HEK293 (cell line): Measurements from ENCODE around the gene ZNF597.

Source experiments
- CTCF ChIA-PET: fragments of 350-600 bp; formaldehyde crosslinking; extraction: SDS; loops from one replicate; lab custom pipeline; 2021; ENCODE audit warnings: antibody characterized with exemption; lab: Yijun Ruan, JAX
- POLR2A ChIA-PET: fragments of 300-600 bp; formaldehyde crosslinking; extraction: SDS; loops from one replicate; lab custom pipeline; 2020; ENCODE audit warnings: antibody characterized with exemption, inconsistent platforms; lab: Yijun Ruan, JAX
- H3K27ac ChIP-seq: fragments of 200-500 bp; sonication (Bioruptor generic); 2 replicates; pipeline ENCODE4 v1.5.1; 2014; ENCODE audit warnings: low read depth, low read length, control low read depth, inconsistent platforms; ENCODE audit errors: extremely low read depth
- H3K36me3 ChIP-seq, 2 experiments: fragments of 200-500 bp in 1 of 2; sonication (Bioruptor generic) in 1 of 2; 1 replicate in 1 of 2; 2 replicates in 1 of 2; pipeline ENCODE4 v1.5.1; 2014 to 2017; ENCODE audit warnings: inconsistent platforms in 2 of 2, low read length in 2 of 2; ENCODE audit not compliant: control insufficient read depth in 2 of 2, insufficient read depth in 1 of 2
- H3K4me1 ChIP-seq: fragments of 200-500 bp; sonication (Bioruptor generic); 2 replicates; pipeline ENCODE4 v1.5.1; 2014; ENCODE audit warnings: mild to moderate bottlenecking, low read length, inconsistent platforms; ENCODE audit not compliant: control insufficient read depth, insufficient read depth
- H3K4me3 ChIP-seq: 2 replicates; pipeline ENCODE4 v1.5.1; 2011; ENCODE audit warnings: low read depth, mild to moderate bottlenecking, control low read depth, low read length, moderate library complexity
- H3K9me3 ChIP-seq: fragments of 200-500 bp; sonication (Bioruptor generic); 2 replicates; pipeline ENCODE4 v1.5.1; 2014; ENCODE audit warnings: low read depth, low read length, inconsistent platforms; ENCODE audit not compliant: control insufficient read depth, insufficient read depth
- INSM2 ChIP-seq: fragments of 450-650 bp; formaldehyde crosslinking; IDR thresholded peaks from 2 replicates; pipeline ENCODE4 v1.5.1; 2016; ENCODE audit warnings: missing biosample characterization, missing genetic modification characterization
- KLF9 ChIP-seq: fragments of 450-650 bp; formaldehyde crosslinking; IDR thresholded peaks from 2 replicates; pipeline ENCODE4 v1.5.1; 2016; ENCODE audit warnings: missing biosample characterization, missing genetic modification characterization, low read depth
- PRDM2 ChIP-seq: fragments of 450-650 bp; formaldehyde crosslinking; IDR thresholded peaks from 2 replicates; pipeline ENCODE4 v1.5.1; 2016; ENCODE audit warnings: missing biosample characterization, missing genetic modification characterization, borderline replicate concordance
- RBAK ChIP-seq: fragments of 450-650 bp; formaldehyde crosslinking; IDR thresholded peaks from 2 replicates; pipeline ENCODE4 v1.5.1; 2016; ENCODE audit warnings: missing biosample characterization, missing genetic modification characterization
- ZBTB48 ChIP-seq: fragments of 450-650 bp; formaldehyde crosslinking; IDR thresholded peaks from 2 replicates; pipeline ENCODE4 v1.5.1; 2016; ENCODE audit warnings: missing biosample characterization, missing genetic modification characterization
- ZFP37 ChIP-seq: fragments of 450-650 bp; formaldehyde crosslinking; IDR thresholded peaks from 2 replicates; pipeline ENCODE4 v1.5.1; 2016; ENCODE audit warnings: missing biosample characterization, missing genetic modification characterization
- ZNF121 ChIP-seq: fragments of 450-650 bp; formaldehyde crosslinking; IDR thresholded peaks from 2 replicates; pipeline ENCODE4 v1.5.1; 2016; ENCODE audit warnings: missing biosample characterization, missing genetic modification characterization
- ZNF148 ChIP-seq: fragments of 450-650 bp; formaldehyde crosslinking; IDR thresholded peaks from 2 replicates; pipeline ENCODE4 v1.5.0; 2017; ENCODE audit warnings: missing biosample characterization, missing genetic modification characterization, borderline replicate concordance
- ZNF155 ChIP-seq: fragments of 450-650 bp; formaldehyde crosslinking; IDR thresholded peaks from 2 replicates; pipeline ENCODE4 v1.5.1; 2016; ENCODE audit warnings: missing biosample characterization, missing genetic modification characterization
- ZNF16 ChIP-seq: fragments of 450-650 bp; formaldehyde crosslinking; IDR thresholded peaks from 2 replicates; pipeline ENCODE4 v1.5.1; 2016; ENCODE audit warnings: low read depth, missing biosample characterization, missing genetic modification characterization
- ZNF24 ChIP-seq: fragments of 450-650 bp; formaldehyde crosslinking; IDR thresholded peaks from 2 replicates; pipeline ENCODE4 v1.5.1; 2016; ENCODE audit warnings: missing biosample characterization, missing genetic modification characterization
- ZNF280C ChIP-seq: fragments of 450-650 bp; formaldehyde crosslinking; IDR thresholded peaks from 2 replicates; pipeline ENCODE4 v1.5.1; 2016; ENCODE audit warnings: missing biosample characterization, missing genetic modification characterization
- ZNF433 ChIP-seq: fragments of 450-650 bp; formaldehyde crosslinking; IDR thresholded peaks from 2 replicates; pipeline ENCODE4 v1.5.1; 2016; ENCODE audit warnings: missing biosample characterization, missing genetic modification characterization, low read depth
- ZNF555 ChIP-seq: fragments of 450-650 bp; formaldehyde crosslinking; conservative IDR thresholded peaks from 2 replicates; pipeline ENCODE4 v1.5.1; 2017; ENCODE audit warnings: missing biosample characterization, mild to moderate bottlenecking, missing genetic modification characterization, inconsistent platforms
- ZNF747 ChIP-seq: fragments of 450-650 bp; formaldehyde crosslinking; IDR thresholded peaks from 2 replicates; pipeline ENCODE4 v1.5.1; 2016; ENCODE audit warnings: missing biosample characterization, missing genetic modification characterization
- ZNF792 ChIP-seq: fragments of 450-650 bp; formaldehyde crosslinking; IDR thresholded peaks from 2 replicates; pipeline ENCODE4 v1.5.1; 2016; ENCODE audit warnings: missing biosample characterization, missing genetic modification characterization
- ZNF843 ChIP-seq: fragments of 450-650 bp; formaldehyde crosslinking; IDR thresholded peaks from 2 replicates; pipeline ENCODE4 v1.5.1; 2016; ENCODE audit warnings: missing biosample characterization, missing genetic modification characterization
- TF ChIP-seq, protein P1 (sequence below): fragments of 450-650 bp; formaldehyde crosslinking; IDR thresholded peaks from 2 replicates; pipeline ENCODE4 v1.5.1; 2016; ENCODE audit warnings: missing biosample characterization, missing genetic modification characterization
- TF ChIP-seq, protein P2 (sequence below): fragments of 450-650 bp; formaldehyde crosslinking; IDR thresholded peaks from 2 replicates; pipeline ENCODE4 v1.5.1; 2016; ENCODE audit warnings: missing biosample characterization, missing genetic modification characterization

Gene ZNF597

DNA sequence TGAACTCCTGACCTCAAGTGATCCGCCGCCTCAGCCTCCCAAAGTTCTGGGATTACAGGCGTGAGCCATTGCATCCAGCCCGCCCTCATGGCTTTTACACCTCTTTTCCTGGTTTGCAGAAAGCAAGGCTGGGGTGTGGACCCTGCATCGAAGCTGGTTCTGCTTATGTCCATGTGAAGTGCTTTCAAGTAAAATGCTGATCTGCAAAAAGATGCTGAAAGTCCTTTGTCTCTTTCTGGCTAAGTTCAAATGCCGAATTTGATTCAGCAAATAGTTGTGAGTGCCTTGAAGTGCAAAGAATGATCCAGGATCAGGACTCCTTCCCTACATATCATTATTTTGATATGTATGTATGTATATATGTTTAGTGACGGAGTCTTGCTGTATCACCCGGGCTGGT, 17.3 kb upstream of the ZNF597 start:
- ChIA-PET POLR2A (no interaction called here), CTCF (no interaction called here)
- no peak overlapping the region for H3K27ac ChIP-seq
- TF ChIP-seq ZNF792 (tag by site-specific recombination): no peak
- TF ChIP-seq ZNF433: no peak
- no peak for TF ChIP-seq ZNF155 (tag by site-specific recombination)
- TF ChIP-seq RBAK: no peak
- TF ChIP-seq INSM2: no peak
- no peak for TF ChIP-seq ZBTB48 (tag by site-specific recombination)
- TF ChIP-seq KLF9 (tag by site-specific recombination): no peak
- no peak for TF ChIP-seq ZNF747 (tag by site-specific recombination)
- TF ChIP-seq ZNF148: no peak
- TF ChIP-seq, protein P1, sequence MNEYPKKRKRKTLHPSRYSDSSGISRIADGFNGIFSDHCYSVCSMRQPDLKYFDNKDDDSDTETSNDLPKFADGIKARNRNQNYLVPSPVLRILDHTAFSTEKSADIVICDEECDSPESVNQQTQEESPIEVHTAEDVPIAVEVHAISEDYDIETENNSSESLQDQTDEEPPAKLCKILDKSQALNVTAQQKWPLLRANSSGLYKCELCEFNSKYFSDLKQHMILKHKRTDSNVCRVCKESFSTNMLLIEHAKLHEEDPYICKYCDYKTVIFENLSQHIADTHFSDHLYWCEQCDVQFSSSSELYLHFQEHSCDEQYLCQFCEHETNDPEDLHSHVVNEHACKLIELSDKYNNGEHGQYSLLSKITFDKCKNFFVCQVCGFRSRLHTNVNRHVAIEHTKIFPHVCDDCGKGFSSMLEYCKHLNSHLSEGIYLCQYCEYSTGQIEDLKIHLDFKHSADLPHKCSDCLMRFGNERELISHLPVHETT (tag by site-specific recombination): no peak
- no peak for TF ChIP-seq PRDM2 (tag by site-specific recombination)
- TF ChIP-seq, protein P2, sequence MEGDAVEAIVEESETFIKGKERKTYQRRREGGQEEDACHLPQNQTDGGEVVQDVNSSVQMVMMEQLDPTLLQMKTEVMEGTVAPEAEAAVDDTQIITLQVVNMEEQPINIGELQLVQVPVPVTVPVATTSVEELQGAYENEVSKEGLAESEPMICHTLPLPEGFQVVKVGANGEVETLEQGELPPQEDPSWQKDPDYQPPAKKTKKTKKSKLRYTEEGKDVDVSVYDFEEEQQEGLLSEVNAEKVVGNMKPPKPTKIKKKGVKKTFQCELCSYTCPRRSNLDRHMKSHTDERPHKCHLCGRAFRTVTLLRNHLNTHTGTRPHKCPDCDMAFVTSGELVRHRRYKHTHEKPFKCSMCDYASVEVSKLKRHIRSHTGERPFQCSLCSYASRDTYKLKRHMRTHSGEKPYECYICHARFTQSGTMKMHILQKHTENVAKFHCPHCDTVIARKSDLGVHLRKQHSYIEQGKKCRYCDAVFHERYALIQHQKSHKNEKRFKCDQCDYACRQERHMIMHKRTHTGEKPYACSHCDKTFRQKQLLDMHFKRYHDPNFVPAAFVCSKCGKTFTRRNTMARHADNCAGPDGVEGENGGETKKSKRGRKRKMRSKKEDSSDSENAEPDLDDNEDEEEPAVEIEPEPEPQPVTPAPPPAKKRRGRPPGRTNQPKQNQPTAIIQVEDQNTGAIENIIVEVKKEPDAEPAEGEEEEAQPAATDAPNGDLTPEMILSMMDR (tag by site-specific recombination): no peak
- no peak for TF ChIP-seq ZNF121 (tag by site-specific recombination)
- TF ChIP-seq ZNF16 (tag by site-specific recombination): no peak
- no peak for TF ChIP-seq ZNF280C
- TF ChIP-seq ZNF843 (tag by site-specific recombination): no peak
- TF ChIP-seq ZNF555 (tag by site-specific recombination): no peak
- no peak for TF ChIP-seq ZNF24
- no peak for TF ChIP-seq ZFP37 (tag by site-specific recombination)
- peaks cover 0 to 8% of the 10 kb centered on the region in 2 experiments; a peak in 2 of 3 replicates for H3K36me3 ChIP-seq
- peaks cover 10% of the 10 kb centered on the region for H3K4me1 ChIP-seq
- no peaks in the 10 kb centered on the region for H3K9me3 ChIP-seq
- no peak overlapping the region for H3K4me3 ChIP-seq
